PFSK-1 (cell line): Measurements from ENCODE around the gene TENT4A.

Experiments used
- FOXP2 ChIP-seq: optimal IDR thresholded peaks from 2 replicates; pipeline ENCODE3; 2011; ENCODE audit warnings: borderline replicate concordance, control low read depth, inconsistent platforms; ENCODE audit not compliant: insufficient read depth; ENCODE audit errors: extremely low read length, extremely low read depth
- POLR2AphosphoS5 ChIP-seq: IDR thresholded peaks from 2 replicates; pipeline ENCODE4 v1.6.1; 2012; ENCODE audit warnings: low read depth, mild to moderate bottlenecking, control low read depth, low read length, moderate library complexity
- REST ChIP-seq, 2 experiments: IDR thresholded peaks; 2 replicates each; pipeline versions ENCODE4 v1.6.1 to v1.8.0; 2011 to 2012; ENCODE audit warnings: low read depth in 2 of 2, low read length in 2 of 2, control low read depth in 1 of 2, inconsistent platforms in 1 of 2, mild to moderate bottlenecking in 1 of 2, moderate library complexity in 1 of 2; ENCODE audit not compliant: insufficient read depth in 1 of 2
- SIN3A ChIP-seq: IDR thresholded peaks from 2 replicates; pipeline ENCODE4 v1.6.1; 2012; ENCODE audit warnings: mild to moderate bottlenecking, low read length, moderate library complexity, borderline replicate concordance; ENCODE audit not compliant: insufficient read depth
- TAF1 ChIP-seq: IDR thresholded peaks from 2 replicates; pipeline ENCODE4 v1.6.1; 2012; ENCODE audit warnings: low read length, control low read depth, borderline replicate concordance; ENCODE audit not compliant: insufficient read depth

The TENT4A gene

GRCh38 chr5:6755519-6755918 lies 42.3 kb downstream of the TENT4A start:
- no peak for TF ChIP-seq REST (IDR thresholded peaks at IDR 0.05; ENCODE audit: insufficient read depth in 1 of 2, low read depth in 2 of 2, low read length in 2 of 2)
- TF ChIP-seq SIN3A = no peak
- TF ChIP-seq POLR2AphosphoS5 = no peak
- no peak for TF ChIP-seq TAF1
- TF ChIP-seq FOXP2 = no peak

DNA sequence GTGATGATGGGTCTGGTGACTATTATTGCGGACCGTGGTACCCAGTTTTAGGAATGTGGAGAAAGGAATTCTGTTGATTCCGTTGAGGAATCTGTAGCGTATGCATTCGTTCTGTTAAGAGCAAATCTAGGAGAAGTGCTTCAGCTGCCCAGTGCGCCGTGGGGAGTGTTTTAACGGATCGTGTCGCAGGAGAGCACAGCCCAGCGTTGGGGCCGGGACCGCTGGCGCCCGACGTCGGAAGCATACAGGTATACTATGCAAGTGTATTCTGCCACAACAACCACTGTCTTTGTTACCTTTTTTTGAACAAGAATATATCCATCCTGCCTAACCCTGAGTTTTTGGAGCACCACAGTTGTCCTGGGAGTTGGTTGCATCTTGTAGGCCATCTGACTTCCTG lies 42.7 kb downstream of the TENT4A start:
- TF ChIP-seq TAF1 (no peak), FOXP2 (no peak), REST (IDR thresholded peaks at IDR 0.05; ENCODE audit: insufficient read depth in 1 of 2, low read depth in 2 of 2, low read length in 2 of 2) (no peak), POLR2AphosphoS5 (no peak), SIN3A (no peak)

DNA sequence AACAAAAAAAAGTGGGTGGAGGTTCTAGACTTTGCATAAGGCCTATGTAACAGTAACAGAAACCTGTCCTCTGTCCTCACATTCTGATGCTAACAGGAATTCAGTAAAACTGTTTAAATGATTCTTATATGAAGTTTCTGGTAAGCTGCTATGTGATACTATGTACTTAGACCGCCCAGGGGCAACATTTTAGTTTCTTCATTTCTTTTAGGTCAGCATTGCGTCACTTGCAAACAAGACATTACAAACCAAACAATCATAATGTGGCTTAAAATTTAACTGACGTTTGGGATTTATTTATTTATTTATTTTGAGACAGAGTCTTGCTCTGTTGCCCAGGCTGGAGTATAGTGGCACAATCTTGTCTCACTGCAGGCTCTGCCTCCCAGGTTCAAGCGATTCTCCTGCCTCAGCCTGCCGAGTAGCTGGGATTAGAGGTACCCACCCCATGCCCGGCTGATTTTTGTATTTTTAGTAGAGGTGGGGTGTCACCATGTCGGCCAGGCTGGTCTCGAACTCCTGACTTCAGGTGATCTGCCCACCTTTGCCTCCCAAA lies 44.3 kb downstream of the TENT4A start:
- TF ChIP-seq POLR2AphosphoS5 = no peak
- no peak for TF ChIP-seq SIN3A
- TF ChIP-seq FOXP2 = no peak
- TF ChIP-seq TAF1 = no peak
- no peak for TF ChIP-seq REST (IDR thresholded peaks at IDR 0.05; ENCODE audit: insufficient read depth in 1 of 2, low read depth in 2 of 2, low read length in 2 of 2)

DNA sequence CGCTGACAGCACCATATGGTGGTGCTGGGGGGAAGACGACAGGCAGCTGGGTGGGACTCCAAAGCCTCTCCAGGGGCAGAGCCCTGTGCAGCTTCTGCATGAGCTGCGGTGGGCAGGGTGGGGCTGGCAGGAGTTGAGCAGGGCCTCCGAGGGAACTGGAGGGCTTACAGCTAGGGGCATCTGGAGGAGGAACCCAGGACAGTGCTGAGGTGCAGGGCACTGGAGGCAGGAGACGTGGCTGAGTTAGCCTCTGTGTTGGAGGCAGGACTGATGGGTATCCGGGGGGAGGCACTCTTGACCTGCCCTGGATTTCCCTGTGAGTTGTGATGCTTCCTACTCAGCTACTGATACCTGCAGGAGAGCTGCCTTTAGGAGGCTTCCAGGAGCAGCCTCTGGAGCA lies 45.0 kb downstream of the TENT4A start:
- no peak for TF ChIP-seq POLR2AphosphoS5
- no peak for TF ChIP-seq FOXP2
- TF ChIP-seq REST (IDR thresholded peaks at IDR 0.05; ENCODE audit: insufficient read depth in 1 of 2, low read depth in 2 of 2, low read length in 2 of 2) = no peak
- TF ChIP-seq SIN3A = no peak
- no peak for TF ChIP-seq TAF1

DNA sequence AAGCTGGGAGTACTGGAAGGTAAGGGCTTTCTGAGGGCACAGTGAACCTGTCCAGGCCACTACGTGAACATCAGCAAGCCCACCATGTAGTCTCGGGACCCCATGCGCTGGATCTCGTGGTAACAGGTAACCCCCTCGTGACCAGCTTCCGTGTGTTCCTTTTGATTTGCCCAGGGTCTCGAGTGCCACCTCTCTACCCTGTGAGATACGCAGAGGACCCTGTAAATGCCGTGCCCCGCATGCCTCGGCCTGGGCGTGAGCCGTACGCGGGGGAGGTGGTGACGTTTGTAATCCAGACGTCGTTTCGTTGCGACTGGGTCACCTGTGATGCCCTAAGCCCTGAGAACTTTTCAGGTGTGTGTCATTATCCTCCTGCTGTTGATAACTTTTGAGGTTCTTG lies 45.5 kb downstream of the TENT4A start:
- TF ChIP-seq SIN3A (no peak), TAF1 (no peak), REST (IDR thresholded peaks at IDR 0.05; ENCODE audit: insufficient read depth in 1 of 2, low read depth in 2 of 2, low read length in 2 of 2) (no peak), FOXP2 (no peak), POLR2AphosphoS5 (no peak)
